GM12873 (cell line): ENCODE data around the gene RTN4RL1.

Source experiments
- TF ChIP-seq, protein P1 (sequence below): IDR thresholded peaks from 2 replicates; pipeline ENCODE4 v1.5.1; 2012; ENCODE audit warnings: low read depth, mild to moderate bottlenecking, moderate library complexity, low read length, control low read depth; ENCODE audit not compliant: insufficient read depth; ENCODE audit errors: missing control alignments

Gene RTN4RL1

DNA sequence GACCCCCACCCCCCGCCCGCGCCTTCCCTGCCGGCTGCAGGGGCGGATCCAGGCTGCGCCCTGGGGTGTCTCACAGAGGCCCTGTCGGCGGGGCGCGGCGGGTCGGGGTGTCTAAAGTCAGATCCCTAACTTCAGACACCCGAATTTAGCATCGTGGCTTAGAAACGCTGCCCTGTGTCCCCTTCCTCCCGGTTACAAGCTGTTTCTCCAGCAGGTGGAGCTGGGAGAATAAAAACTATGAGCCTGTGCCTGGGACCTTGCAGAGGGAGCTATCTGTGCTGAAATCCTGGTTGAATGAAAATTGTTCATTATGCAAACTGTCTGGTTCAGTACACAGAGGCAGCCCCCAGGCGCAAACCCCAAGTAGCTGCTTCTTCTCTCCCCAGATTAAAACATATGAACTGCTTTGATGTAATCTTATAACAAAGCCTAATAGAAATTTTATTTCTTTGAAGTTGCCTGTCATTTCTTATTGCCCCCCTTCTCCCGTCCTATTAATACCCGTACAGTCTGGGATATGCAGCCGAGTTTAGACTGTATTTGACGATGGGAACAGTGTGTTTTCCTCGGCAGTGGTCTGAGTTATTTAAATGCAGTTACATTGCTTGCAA lies 116.3 kb downstream of the RTN4RL1 start:
- TF ChIP-seq, protein P1, sequence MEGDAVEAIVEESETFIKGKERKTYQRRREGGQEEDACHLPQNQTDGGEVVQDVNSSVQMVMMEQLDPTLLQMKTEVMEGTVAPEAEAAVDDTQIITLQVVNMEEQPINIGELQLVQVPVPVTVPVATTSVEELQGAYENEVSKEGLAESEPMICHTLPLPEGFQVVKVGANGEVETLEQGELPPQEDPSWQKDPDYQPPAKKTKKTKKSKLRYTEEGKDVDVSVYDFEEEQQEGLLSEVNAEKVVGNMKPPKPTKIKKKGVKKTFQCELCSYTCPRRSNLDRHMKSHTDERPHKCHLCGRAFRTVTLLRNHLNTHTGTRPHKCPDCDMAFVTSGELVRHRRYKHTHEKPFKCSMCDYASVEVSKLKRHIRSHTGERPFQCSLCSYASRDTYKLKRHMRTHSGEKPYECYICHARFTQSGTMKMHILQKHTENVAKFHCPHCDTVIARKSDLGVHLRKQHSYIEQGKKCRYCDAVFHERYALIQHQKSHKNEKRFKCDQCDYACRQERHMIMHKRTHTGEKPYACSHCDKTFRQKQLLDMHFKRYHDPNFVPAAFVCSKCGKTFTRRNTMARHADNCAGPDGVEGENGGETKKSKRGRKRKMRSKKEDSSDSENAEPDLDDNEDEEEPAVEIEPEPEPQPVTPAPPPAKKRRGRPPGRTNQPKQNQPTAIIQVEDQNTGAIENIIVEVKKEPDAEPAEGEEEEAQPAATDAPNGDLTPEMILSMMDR, result peak; percentile 62

DNA sequence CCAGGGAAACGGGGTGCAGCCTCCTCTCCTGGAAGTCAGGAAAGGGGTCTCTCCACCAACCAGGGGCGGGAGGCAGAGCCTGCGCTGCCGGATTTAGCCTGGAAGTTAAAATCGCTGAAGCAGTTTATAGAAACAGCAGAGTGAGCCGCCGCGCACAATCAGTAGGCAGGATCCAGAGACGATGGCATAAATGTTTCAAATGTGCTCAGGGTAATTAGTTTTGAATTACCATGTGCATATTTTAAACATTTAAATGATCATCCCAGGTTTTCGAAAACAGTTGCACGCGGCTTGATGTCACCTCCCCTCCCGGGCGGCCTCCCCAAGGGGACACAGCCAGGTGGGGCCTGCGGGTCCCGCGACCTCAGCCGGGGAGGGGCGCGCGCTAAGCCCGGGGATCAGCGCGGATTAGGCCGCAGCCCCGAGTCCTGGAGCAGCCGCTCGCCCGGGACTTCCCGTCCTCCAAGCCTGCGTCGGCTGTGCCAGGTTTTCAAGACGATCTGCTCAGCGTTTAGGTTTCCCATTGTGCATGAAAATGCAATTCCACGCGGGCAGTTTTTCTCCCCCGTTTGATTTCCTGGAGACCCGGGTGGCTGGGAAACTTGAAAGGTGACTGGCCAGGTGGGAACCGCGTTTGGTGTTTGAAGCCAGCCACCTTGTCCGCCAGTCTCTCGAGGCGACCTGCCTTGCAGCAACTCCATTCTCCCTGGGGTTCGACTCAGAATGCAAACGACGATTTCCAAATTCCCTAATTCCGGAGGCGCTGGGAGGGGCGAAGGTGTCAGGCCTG lies 117.0 kb downstream of the RTN4RL1 start:
- TF ChIP-seq, protein P1, result no peak

DNA sequence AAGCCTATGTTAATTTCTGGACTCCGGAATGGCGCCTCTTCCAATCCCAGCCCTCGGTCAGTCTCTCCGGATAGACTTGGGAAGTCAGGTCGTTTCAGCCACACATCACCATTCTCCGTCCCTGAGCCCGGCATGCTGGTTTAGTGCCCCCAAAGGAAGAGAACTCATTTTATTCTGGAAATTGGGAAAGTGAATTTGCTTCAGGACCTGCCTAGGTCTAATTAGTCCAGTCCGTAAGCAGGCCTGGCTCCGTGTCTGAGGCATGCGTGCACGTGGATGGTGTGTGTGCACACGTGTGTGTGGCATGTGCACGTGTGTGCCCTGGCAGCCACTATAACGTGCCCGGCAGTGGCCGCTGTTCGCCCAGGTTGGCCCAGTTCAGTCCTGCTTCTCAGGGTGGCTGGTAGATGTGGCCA lies 117.9 kb downstream of the RTN4RL1 start:
- TF ChIP-seq, protein P1, result no peak

DNA sequence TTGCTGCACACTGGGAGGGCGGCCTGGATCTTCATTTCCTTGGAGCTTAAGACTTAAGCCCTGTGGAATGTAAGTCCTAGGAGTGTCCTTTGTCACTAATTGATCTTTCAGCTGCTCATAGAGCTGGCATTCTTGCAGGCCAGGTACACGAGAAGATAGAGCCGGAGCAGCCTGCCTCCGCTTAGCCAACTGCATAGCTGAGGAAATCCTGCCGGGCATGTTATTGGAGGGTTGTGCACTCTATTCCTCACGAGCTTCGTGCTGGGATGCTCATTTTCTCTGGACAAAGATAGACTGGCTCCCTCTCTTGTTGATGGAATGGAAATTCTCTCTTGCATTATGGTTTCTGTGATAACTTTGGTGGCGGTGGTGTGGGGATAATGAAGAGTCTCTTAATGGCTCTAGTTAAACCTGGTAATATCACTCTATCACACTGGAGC lies 118.5 kb downstream of the RTN4RL1 start:
- TF ChIP-seq, protein P1, result no peak

DNA sequence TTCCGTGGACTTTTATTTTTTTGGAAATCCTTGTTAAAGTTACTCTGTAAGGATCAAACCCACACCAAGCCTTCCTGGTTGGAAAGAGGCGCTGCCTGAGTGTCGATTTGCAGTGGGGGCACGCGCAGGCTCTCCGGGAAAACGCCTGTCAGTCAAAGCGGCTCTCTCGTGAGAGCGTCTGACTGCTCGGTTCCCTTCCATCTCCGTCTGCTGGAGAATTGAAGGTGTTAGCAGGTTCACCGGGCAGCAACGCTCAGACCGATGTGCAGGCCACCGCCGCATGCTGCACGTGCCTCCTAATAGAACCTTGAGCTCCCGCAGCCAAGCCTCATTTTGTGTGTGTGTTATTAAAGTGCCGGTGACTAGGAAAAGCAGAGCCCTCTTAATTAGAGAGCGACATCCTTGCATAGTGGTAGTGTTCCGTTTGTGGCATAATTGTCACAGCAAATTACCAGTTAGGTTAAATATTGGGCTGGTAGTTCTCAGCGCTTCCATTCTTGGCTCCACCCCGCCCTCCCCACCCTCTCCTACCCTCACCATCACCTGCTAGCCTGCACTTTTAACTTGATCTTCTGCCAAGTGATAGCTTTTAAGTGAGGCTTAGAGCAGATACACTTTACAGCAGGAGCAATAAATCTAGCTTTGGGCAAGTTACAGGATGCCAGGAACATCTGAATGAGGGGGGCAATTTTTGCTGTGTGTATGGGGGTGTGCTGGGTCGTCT lies 119.8 kb downstream of the RTN4RL1 start:
- TF ChIP-seq, protein P1, result no peak

DNA sequence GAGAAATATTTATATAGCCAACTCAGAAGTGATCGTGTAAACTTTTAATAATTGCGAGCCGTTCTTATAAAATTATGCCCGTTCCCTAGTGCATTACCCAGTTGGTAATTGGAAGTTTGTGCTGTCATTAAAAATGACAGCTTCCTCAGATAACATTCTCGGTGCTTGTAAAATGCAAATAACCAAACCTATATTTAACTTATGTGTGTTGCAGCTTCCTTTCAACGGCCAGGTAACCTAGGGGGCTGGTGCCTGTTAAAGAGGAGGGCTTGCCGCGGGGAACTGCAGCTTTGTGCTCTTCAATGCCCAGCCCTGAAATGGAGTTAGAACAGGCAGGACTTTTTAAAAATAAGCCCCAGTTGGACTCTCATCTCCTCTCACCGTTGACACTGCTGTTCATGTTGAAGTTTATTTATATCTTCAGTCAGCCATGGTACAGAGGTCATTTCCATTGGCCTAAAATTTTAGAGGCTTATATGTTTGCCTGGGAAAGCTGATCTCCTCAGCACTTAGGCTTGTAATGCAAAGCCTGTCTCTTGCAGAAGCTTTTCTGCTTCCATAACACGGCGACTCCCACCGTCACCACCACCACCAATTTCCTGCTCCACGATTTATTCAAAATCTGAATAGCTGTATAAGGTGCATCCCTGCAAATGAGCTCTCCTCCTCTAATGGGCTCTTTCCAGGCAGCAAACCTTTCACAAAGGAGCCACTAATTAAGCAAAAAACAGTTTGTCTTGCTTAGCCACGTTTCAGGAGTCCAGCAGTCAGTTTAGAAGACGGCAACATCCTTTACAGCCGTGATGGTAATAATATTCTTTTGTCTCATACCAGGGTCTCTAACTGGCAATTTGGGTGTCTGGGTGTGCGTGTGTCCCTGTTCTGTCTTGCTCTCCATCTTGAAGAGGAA lies 120.6 kb downstream of the RTN4RL1 start:
- TF ChIP-seq, protein P1, result no peak
